ENCODE measurements around the gene RLN1.

RLN1 gene

GRCh38 chr9:5375091-5375490 lies 35.4 kb upstream of the RLN1 start:
- TF ChIP-seq CTCF (IDR thresholded peaks at IDR 0.05; ENCODE audit: low read depth, low read length, missing control alignments): no peak
- DNase-seq (ENCODE audit: extremely low read depth, low read depth): no peak
- no peak overlapping the region for H3K4me3 ChIP-seq (replicated peaks; ENCODE audit: low read depth, low read length)

- no peak for TF ChIP-seq CTCF (IDR thresholded peaks at IDR 0.05; ENCODE audit: low read depth, low read length, missing control alignments)
- no peak overlapping the region for H3K4me3 ChIP-seq (replicated peaks; ENCODE audit: low read depth, low read length)
- DNase-seq (ENCODE audit: extremely low read depth, low read depth): no peak
Measured at GRCh38 chr9:5364294-5365024, 24.8 kb upstream of the RLN1 start.

GRCh38 chr9:5361326-5362010 lies 21.8 kb upstream of the RLN1 start:
- no peak for DNase-seq (ENCODE audit: extremely low read depth, low read depth)
- TF ChIP-seq CTCF (IDR thresholded peaks at IDR 0.05; ENCODE audit: low read depth, low read length, missing control alignments): no peak
- no peak overlapping the region for H3K4me3 ChIP-seq (replicated peaks; ENCODE audit: low read depth, low read length)

GRCh38 chr9:5360341-5360740 lies 20.7 kb upstream of the RLN1 start:
- DNase-seq (ENCODE audit: extremely low read depth, low read depth): no peak
- no peak overlapping the region for H3K4me3 ChIP-seq (replicated peaks; ENCODE audit: low read depth, low read length)
- TF ChIP-seq CTCF (IDR thresholded peaks at IDR 0.05; ENCODE audit: low read depth, low read length, missing control alignments): no peak

GRCh38 chr9:5357431-5358105 lies 17.9 kb upstream of the RLN1 start:
- H3K4me3 ChIP-seq (replicated peaks; ENCODE audit: low read depth, low read length): no peak overlapping the region
- TF ChIP-seq CTCF (IDR thresholded peaks at IDR 0.05; ENCODE audit: low read depth, low read length, missing control alignments): no peak
- DNase-seq (ENCODE audit: extremely low read depth, low read depth): no peak

- no peak for DNase-seq (ENCODE audit: extremely low read depth, low read depth)
- TF ChIP-seq CTCF (IDR thresholded peaks at IDR 0.05; ENCODE audit: low read depth, low read length, missing control alignments): no peak
Measured at GRCh38 chr9:5355817-5356216, 16.1 kb upstream of the RLN1 start.

More at GRCh38 chr9:5355817-5356216, 16.1 kb upstream of the RLN1 start:
- H3K4me3 ChIP-seq (replicated peaks; ENCODE audit: low read depth, low read length): no peak overlapping the region

Measured in HFF-Myc (cell line).